Parathyroid adenoma (tissue), 2 donors: Measurements from ENCODE around the gene TM4SF18.

Source experiments
- H2AFZ ChIP-seq: fragments of 300-600 bp; sonication (generic); one replicate; pipeline ENCODE4 v1.7.0; 2017; ENCODE audit warnings: antibody characterized with exemption, mild to moderate bottlenecking
- H3K27ac ChIP-seq: fragments of 300-600 bp; sonication (generic); one replicate; pipeline ENCODE4 v1.7.0; 2017
- H3K27me3 ChIP-seq: fragments of 300-600 bp; sonication (generic); one replicate; pipeline ENCODE4 v1.7.0; 2017; ENCODE audit warnings: low read length; ENCODE audit not compliant: control insufficient read depth, insufficient read depth
- H3K36me3 ChIP-seq: fragments of 300-600 bp; sonication (generic); one replicate; pipeline ENCODE4 v1.7.0; 2017; ENCODE audit warnings: low read length; ENCODE audit not compliant: control insufficient read depth, insufficient read depth
- H3K4me1 ChIP-seq: fragments of 300-600 bp; sonication (generic); one replicate; pipeline ENCODE4 v1.7.0; 2017; ENCODE audit warnings: control low read depth
- H3K4me2 ChIP-seq: fragments of 300-600 bp; sonication (generic); one replicate; pipeline ENCODE4 v1.7.0; 2017; ENCODE audit warnings: low read length
- H3K4me3 ChIP-seq: fragments of 300-600 bp; sonication (generic); one replicate; pipeline ENCODE4 v1.7.0; 2017; ENCODE audit warnings: low read depth, low read length
- H3K79me2 ChIP-seq: fragments of 300-600 bp; sonication (generic); one replicate; pipeline ENCODE4 v1.7.0; 2017; ENCODE audit warnings: control low read depth
- H3K9ac ChIP-seq: fragments of 300-600 bp; sonication (generic); one replicate; pipeline ENCODE4 v1.7.0; 2017; ENCODE audit warnings: mild to moderate bottlenecking
- H3K9me3 ChIP-seq: fragments of 300-600 bp; sonication (generic); one replicate; pipeline ENCODE4 v1.7.0; 2017; ENCODE audit warnings: low read length; ENCODE audit not compliant: control insufficient read depth
- CTCF ChIP-seq: fragments of 300-600 bp; sonication (generic); IDR thresholded peaks from one replicate; pipeline ENCODE4 v1.7.0; 2017; ENCODE audit warnings: antibody characterized with exemption, mild to moderate bottlenecking
- donor health status: primary hyperparathyroidism.

The TM4SF18 gene

DNA sequence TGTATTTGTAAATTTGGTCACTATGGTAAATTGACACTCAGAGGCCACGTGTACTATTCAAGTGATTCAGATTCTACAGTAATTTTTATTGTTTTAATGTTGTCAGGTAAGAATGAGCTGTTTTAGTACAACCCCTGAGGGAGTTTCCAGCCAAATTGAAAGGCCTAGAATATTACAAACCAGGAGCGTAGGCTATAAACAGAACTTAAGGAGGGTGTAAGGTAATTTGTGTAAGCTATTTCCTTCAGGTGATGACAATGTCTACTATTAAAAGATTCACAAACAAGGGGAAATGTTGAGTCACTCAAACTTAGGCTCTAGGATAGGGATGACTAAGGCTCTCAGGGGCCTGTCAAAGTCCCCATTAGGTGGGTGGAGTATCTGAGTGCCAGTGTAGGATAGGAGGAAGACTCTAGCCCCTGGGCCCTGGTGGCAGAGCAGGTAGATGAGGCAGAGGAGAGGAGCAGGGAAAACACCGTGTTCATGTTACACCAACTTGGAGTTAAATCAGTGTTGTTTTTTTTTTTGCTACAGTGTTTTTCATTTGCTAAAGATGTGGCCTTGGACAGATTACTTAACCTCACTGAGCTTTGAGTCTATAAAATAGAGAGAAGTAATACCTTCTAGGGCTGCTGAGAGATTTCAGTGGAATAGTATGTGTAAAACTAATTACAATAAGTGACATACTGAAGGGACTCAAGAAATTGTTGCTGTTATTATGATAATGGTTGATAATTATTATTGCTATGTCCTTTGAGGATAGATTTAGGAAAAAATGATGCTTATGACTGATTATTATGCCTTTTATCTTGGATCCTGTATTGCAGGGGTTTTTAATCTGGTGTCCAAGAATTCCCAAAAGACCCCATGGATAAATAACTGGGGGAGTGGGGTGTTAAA, 33.8 kb upstream of the TM4SF18 start:
- Histone ChIP-seq H2AFZ (no peak overlapping the region), H3K9ac (no peak overlapping the region), H3K4me3 (no peak overlapping the region), H3K4me2 (no peak overlapping the region), H3K79me2 (no peaks in the 10 kb centered on the region), H3K4me1 (no peaks in the 10 kb centered on the region), H3K27ac (no peak overlapping the region), H3K36me3 (no peaks in the 10 kb centered on the region), H3K27me3 (no peaks in the 10 kb centered on the region), H3K9me3 (no peaks in the 10 kb centered on the region)
- no peak for TF ChIP-seq CTCF

DNA sequence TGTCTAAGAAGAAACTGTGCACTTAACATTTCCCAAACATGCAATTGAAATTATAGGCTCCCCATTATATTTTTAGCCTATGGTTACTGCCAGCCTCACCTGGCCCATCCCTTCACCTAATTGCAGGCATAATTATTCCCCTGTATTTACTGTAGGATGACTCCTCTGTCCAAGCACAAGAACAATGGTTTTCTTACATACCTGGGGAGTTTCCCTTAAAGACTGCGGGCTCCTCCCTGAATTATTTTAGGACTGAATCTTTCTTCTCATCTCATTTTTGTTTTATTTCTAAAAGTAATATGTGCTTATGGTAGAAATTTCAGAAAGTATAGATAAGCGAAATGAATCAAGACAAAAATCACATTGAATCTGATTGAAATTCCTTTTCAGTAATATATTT, 32.6 kb upstream of the TM4SF18 start:
- Histone ChIP-seq H3K9ac (no peak overlapping the region), H3K27ac (no peak overlapping the region), H3K9me3 (no peaks in the 10 kb centered on the region), H3K27me3 (no peaks in the 10 kb centered on the region), H3K36me3 (no peaks in the 10 kb centered on the region), H2AFZ (no peak overlapping the region), H3K79me2 (no peaks in the 10 kb centered on the region), H3K4me2 (no peak overlapping the region), H3K4me1 (no peaks in the 10 kb centered on the region), H3K4me3 (no peak overlapping the region)
- no peak for TF ChIP-seq CTCF

DNA sequence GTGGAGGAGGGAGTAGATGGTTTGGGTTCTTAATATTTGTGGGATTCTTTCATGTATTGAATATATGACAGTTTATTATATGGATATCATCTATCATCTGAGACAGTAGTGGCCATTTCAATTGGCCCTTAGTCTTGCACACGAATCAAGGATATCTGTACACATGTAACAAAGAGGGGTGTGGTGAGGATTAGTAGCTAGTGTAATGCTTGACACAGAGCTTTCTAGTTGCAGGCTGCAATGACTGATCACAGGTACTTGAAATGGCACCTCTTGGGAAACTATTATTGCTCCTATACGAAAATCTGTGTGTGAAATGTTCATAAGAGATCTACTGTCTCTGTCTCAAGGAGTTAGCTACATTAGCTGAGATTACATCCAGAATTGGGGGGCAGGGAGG, 31.2 kb upstream of the TM4SF18 start:
- no peaks in the 10 kb centered on the region for H3K4me1 ChIP-seq
- H3K36me3 ChIP-seq = no peaks in the 10 kb centered on the region
- H3K27me3 ChIP-seq = no peaks in the 10 kb centered on the region
- H3K9me3 ChIP-seq = no peaks in the 10 kb centered on the region
- no peak overlapping the region for H3K4me2 ChIP-seq
- no peak overlapping the region for H3K27ac ChIP-seq
- no peaks in the 10 kb centered on the region for H3K79me2 ChIP-seq
- TF ChIP-seq CTCF = no peak
- no peak overlapping the region for H3K4me3 ChIP-seq
- H2AFZ ChIP-seq = no peak overlapping the region
- no peak overlapping the region for H3K9ac ChIP-seq

GRCh38 chr3:149363053-149363452, 29.6 kb upstream of the TM4SF18 start:
- Histone ChIP-seq H3K9ac (no peak overlapping the region), H3K27ac (no peak overlapping the region)
- no peak for TF ChIP-seq CTCF

GRCh38 chr3:149362366-149362765, 28.9 kb upstream of the TM4SF18 start:
- Histone ChIP-seq H3K27ac (no peak overlapping the region), H3K79me2 (no peaks in the 10 kb centered on the region), H3K4me3 (no peak overlapping the region), H3K27me3 (no peaks in the 10 kb centered on the region), H3K9me3 (no peaks in the 10 kb centered on the region), H3K9ac (no peak overlapping the region), H3K4me1 (no peaks in the 10 kb centered on the region), H2AFZ (no peak overlapping the region), H3K4me2 (no peak overlapping the region), H3K36me3 (no peaks in the 10 kb centered on the region)
- TF ChIP-seq CTCF = no peak

More at GRCh38 chr3:149363053-149363452, 29.6 kb upstream of the TM4SF18 start:
- no peaks in the 10 kb centered on the region for H3K36me3 ChIP-seq
- no peak overlapping the region for H2AFZ ChIP-seq
- H3K4me2 ChIP-seq = no peak overlapping the region
- H3K4me3 ChIP-seq = no peak overlapping the region
- no peaks in the 10 kb centered on the region for H3K9me3 ChIP-seq
- no peaks in the 10 kb centered on the region for H3K27me3 ChIP-seq
- H3K4me1 ChIP-seq = no peaks in the 10 kb centered on the region
- H3K79me2 ChIP-seq = no peaks in the 10 kb centered on the region
